Gastroesophageal sphincter (tissue), 3 donors: ENCODE data around the gene BCL2.

Source experiments
- CTCF ChIP-seq, 4 experiments: fragments of 200-600 bp in 2 of 4; fragments of 450-650 bp in 2 of 4; sonication (generic) in 1 of 4; IDR thresholded peaks; one replicate each; pipeline ENCODE4 v1.5.1; 2017 to 2019; ENCODE audit warnings: antibody characterized with exemption in 4 of 4, mild to moderate bottlenecking in 2 of 4, moderate library complexity in 2 of 4
- EP300 ChIP-seq: sonication (generic); formaldehyde crosslinking; IDR thresholded peaks from one replicate; pipeline ENCODE4 v1.6.1; 2017; ENCODE audit warnings: antibody characterized with exemption, mild to moderate bottlenecking
- POLR2A ChIP-seq, 2 donors: fragments of 450-650 bp; IDR thresholded peaks; one replicate each; pipeline ENCODE4 v1.6.1; 2017; ENCODE audit warnings: antibody characterized with exemption in 2 of 2, mild to moderate bottlenecking in 2 of 2, moderate library complexity in 1 of 2

GRCh38 chr18:63154350-63155152, 165.0 kb downstream of the BCL2 start:
- TF ChIP-seq CTCF (IDR thresholded peaks at IDR 0.05) (no peak), POLR2A (IDR thresholded peaks at IDR 0.05) (no peak), EP300 (no peak)
